HG02938 (cell line): Measurements from ENCODE around the gene CLDN11.
A peak's percentile ranks its signal among the peaks of the same experiment; 100 is the strongest.

ENCODE experiments used
- ATAC-seq: cut with Tn5 transposase; IDR thresholded peaks from one replicate; pipeline ENCODE4 v1.9.1; 2021; ENCODE audit warnings: mild to moderate bottlenecking, moderate library complexity; ENCODE audit not compliant: unreplicated experiment

The CLDN11 gene

GRCh38 chr3:170418422-170419398 lies at the start of gene CLDN11:
CLDN11 (plus strand) TSS chr3:170418868; CDS start chr3:170419067, 199 bp downstream.
- no peak for ATAC-seq

DNA sequence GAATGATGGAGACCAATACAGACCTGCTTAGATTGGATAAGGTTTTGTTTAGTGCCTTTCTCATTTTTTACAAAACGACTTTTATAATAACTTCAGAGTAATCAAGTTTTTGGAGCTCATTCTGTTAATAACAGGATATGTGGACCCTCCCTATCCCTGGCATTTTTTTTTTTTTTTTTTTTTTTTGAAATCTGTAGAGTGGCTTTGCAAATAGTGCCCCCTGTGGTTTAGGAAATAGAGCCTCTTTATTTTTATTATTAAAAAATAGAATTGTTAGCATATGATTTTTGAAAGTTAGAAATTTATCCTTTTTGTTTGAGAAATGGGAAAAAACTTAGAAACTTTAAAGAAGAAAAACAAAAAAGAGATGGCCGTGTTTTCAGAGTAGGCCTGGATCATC lies 49.7 kb upstream of the CLDN11 start:
- no peak for ATAC-seq

- ATAC-seq: no peak
Observed at GRCh38 chr3:170372190-170372879, 46.3 kb upstream of the CLDN11 start.

- ATAC-seq: no peak
Observed at GRCh38 chr3:170383567-170383966, 35.1 kb upstream of the CLDN11 start.

DNA sequence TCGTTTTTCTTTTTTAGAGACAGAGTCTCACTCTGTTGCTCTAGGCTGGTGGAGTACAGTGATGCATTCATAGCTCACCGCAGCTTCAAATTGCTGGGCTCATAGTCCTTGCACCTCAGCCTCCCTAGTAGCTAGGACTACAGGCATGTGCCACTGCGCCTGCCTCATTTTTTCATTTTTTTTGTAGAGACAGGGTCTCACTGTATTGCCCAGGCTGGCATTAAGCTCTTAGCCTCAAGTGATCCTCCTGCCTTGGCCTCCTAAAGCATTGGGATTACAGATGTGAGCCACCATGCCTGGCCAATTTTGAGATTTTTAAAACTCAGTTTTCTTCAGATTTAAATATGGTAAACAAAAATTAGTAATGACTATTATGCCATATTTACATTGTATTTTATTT lies 32.2 kb upstream of the CLDN11 start:
- ATAC-seq: no peak

GRCh38 chr3:170387950-170388349 lies 30.7 kb upstream of the CLDN11 start:
- ATAC-seq: no peak

- no peak for ATAC-seq
Observed at GRCh38 chr3:170391108-170391507, 27.6 kb upstream of the CLDN11 start.

- ATAC-seq: no peak
Observed at GRCh38 chr3:170397685-170398084, 21.0 kb upstream of the CLDN11 start.

GRCh38 chr3:170405101-170405500 lies 13.6 kb upstream of the CLDN11 start:
- no peak for ATAC-seq

GRCh38 chr3:170410428-170411029 lies 8.1 kb upstream of the CLDN11 start:
- ATAC-seq: no peak

- no peak for ATAC-seq
Observed at GRCh38 chr3:170413291-170413690, 5.4 kb upstream of the CLDN11 start.

DNA sequence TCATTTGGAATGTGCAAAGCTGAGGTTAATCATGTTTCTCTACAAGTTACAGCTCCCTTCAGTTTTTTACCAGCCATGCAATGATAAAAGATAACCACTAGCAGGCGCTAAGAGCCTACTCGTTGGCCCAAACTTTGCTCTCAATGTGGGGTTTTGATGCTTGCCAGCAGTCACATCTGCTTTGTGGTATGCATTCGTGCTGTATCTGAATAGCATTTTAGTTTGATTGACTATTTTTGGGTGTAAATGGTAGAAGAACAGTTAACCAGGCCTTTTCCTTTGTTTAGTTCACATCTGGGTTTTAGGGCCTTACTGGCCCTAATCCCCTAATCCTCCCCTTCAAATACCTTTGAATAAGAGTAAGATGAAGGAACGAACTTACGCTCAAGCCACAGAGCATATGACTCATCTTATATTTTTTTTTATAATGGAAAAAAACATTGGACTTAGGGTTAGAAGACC lies 4.4 kb upstream of the CLDN11 start:
- peak; percentile 55 for ATAC-seq

GRCh38 chr3:170417090-170417489 lies 1.6 kb upstream of the CLDN11 start:
- ATAC-seq: no peak

DNA sequence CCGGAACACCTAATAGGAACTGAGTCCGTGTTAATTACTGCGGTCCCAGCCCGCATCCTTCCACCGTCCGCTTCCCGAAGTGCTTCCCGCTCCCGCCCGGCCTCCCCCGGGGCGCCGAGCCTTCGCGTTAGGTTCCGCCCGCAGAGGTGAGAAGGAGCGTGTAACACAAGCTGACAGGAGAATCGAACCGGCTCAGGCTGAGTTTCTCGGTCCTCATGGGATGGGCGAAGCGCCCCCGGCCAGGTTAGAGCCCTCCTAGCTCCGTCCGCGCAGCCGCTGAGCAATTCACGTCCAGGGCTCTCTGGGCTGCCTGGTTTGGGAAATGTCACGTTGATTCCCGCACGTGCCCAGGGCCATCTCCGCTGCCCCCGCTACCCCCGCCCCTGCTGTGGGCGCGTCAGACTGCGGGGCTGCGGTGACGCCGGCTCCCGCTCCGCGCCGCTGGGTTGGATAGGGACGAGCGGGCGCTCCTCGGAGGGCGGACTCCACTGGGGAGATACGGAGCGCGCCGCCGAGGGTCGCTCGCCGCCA lies 954 bp downstream of the CLDN11 start:
- ATAC-seq: no peak

DNA sequence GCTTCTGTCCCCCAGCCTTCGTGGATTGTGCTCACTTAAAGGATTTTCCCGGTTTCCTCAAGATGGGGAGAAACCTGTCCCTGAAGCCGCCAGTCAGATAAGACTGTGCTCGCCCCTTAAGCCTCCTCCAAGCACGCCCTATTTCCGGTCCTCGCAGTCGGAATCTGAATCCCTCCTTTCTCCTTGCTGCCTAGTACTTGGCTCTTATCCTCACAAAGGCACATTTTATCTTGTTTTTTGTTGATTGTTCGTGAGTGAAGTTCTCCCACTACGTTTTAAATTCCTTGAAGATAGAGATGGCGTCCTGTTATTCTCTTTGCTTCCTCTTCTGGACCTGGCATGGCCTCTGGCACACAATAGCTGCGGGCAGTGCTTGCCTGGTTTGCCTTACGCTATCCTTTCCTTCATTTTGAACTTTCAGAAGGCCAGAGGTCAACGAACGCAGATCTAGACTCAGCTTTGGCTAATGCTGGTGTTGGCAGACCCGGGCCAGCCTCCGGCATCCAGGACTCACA lies 1.7 kb downstream of the CLDN11 start:
- no peak for ATAC-seq

DNA sequence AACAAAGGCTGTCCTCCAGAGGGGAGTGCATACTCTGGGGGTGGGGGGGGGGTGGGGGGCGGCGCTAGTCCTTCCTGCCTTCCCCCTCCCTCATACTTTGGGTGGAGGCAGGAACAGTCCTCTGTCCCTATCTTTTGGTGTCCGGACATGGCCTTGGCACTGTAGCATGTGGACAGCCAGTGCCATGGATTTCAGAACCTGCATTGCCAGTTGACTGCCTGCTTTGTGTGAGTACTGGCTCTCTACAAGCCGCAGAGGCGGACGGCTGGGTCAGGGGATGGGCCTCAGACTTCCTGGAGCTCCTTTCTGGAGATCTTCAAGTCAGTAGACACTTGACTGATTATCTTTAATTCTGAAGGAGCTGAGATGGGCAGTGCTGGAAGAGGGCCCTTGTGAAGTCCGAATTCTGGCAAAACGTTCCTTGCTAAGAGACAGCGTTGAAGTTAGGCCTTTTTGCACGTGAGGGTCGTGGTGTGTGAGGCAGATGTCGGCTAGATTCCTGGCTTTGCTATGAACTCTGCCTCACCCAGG lies 2.5 kb downstream of the CLDN11 start:
- no peak for ATAC-seq

DNA sequence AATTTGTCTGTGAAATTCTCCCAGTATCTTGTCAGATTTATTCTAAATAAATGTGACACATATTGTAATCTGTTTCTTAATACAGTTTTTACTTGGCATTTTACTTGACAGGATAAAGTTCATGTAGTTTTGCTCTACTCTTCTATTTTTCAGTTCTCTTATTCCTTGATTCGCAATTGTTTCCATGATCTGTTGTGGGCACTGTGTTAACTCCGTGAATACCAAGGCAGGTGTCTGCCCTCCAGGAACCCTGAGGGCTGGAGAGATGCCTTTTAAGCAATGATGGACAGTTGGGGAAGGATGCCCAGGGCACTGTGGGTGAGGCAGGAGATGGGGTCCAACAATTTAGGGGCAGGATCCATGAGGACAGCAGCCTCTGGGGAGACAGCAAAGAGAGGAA lies 3.1 kb downstream of the CLDN11 start:
- ATAC-seq: no peak

GRCh38 chr3:170423001-170423615 lies 4.4 kb downstream of the CLDN11 start:
- no peak for ATAC-seq

GRCh38 chr3:170424879-170425278 lies 6.2 kb downstream of the CLDN11 start:
- no peak for ATAC-seq

DNA sequence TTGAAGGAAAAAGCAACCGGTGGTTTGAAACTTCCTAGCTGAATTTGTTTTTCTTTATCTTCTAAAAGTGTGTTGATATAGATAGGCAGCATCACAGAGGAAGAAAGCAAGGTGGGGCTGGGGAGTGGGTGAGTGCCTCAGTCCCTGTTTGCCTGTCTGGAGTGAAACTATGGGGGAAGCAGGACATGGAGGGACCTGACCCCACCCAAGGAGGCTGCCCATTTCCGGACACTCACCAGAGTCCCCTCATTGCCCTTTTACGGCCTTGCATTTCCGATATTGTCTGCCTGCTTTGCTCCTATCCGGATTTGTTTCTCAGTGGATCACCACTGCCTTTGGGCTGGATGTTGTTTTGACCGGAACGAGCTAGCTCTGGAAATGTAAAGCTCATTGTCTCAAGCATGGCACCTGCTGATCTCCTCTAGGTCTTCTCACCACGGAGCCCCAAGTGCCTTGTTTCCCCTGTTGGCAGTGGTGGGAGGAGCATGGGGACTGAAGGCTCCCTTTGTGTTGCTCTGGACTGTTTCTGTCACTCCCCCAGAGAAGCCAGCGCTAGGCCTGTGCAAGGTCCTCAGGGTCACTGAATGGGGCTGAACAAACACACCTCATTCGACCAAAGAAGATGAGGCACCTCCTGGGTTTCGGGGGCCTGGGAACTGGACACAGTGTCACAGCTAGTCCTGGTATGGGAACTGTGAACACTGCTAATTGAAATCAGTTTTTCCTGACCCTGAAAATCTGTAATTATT lies 7.0 kb downstream of the CLDN11 start:
- no peak for ATAC-seq
